GM10248 (cell line): ENCODE data around the gene AURKB.

ENCODE experiments used
- CTCF ChIA-PET: fragments of 300-600 bp; sonication (Branson Sonifier 250); formaldehyde crosslinking; extraction: SDS; loops from one replicate; lab custom pipeline; 2021; ENCODE audit warnings: antibody characterized with exemption; lab: Yijun Ruan, JAX
- POLR2A ChIA-PET: fragments of 350-650 bp; sonication (Branson Sonifier 250); formaldehyde crosslinking; extraction: SDS; loops from one replicate; lab custom pipeline; 2020; ENCODE audit warnings: antibody characterized with exemption; lab: Yijun Ruan, JAX
- DNase-seq: peaks from one replicate; pipeline ENCODE4 v3.0.0; 2012; ENCODE audit errors: extremely low spot score
- TF ChIP-seq, protein P1 (sequence below): IDR thresholded peaks from 2 replicates; pipeline ENCODE4 v1.5.1; 2012; ENCODE audit warnings: mild to moderate bottlenecking, low read depth; ENCODE audit errors: extremely low read depth, missing control alignments, control extremely low read depth

Gene AURKB

DNA sequence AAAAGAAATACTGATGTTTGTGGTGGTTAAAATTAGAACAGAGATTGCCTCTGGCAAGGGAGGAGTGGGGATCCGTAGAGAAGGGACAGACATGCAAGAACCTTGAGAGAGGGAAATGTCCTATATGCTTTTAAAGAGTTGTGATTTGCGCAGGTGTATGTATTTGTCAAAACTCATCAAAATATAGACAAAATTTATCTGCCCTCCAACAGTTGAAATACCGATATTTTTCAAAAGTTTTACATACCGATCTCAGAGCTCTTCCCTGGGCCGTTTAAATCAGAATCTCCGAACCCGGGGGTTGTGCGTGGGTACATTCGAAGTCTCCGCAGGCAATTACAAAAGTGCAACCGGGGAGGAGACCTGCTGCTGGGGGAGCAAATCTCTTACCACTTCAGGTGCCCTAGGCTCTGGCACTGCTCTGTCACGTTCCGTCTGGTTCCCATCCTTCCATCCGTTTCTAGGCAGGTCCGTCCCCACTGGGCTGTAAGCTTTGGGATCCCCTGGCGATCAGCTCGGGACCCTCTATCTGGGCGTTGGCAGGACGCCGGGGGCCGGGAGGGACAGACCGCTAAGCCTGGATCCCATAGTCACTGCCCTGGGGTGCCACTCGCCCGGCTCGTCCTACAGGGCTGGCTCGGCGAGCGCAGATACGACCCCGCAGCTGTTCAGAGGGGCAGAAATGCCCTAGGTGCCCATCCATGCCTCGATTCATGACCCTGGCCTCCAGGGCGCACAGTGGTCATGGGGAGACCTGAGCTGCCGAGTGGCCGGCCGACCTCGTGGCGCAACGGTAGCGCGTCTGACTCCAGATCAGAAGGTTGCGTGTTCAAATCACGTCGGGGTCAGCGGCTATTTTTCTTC is 24.6 kb downstream of the AURKB start:
- TF ChIP-seq, protein P1, sequence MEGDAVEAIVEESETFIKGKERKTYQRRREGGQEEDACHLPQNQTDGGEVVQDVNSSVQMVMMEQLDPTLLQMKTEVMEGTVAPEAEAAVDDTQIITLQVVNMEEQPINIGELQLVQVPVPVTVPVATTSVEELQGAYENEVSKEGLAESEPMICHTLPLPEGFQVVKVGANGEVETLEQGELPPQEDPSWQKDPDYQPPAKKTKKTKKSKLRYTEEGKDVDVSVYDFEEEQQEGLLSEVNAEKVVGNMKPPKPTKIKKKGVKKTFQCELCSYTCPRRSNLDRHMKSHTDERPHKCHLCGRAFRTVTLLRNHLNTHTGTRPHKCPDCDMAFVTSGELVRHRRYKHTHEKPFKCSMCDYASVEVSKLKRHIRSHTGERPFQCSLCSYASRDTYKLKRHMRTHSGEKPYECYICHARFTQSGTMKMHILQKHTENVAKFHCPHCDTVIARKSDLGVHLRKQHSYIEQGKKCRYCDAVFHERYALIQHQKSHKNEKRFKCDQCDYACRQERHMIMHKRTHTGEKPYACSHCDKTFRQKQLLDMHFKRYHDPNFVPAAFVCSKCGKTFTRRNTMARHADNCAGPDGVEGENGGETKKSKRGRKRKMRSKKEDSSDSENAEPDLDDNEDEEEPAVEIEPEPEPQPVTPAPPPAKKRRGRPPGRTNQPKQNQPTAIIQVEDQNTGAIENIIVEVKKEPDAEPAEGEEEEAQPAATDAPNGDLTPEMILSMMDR = no peak
- DNase-seq = peak; percentile 76
- CTCF ChIA-PET = interaction anchor here (1.0 to 2.7 kb wide), 8 partner anchors 10 to 93 kb away, joined by 3 to 11 read pairs (median 4); partner anchors contain the start of gene TMEM107
- POLR2A ChIA-PET = interaction anchor here (6.1 kb wide), 1 partner anchor 13 kb away, joined by 89 read pairs; no protein-coding TSS in a partner anchor

DNA sequence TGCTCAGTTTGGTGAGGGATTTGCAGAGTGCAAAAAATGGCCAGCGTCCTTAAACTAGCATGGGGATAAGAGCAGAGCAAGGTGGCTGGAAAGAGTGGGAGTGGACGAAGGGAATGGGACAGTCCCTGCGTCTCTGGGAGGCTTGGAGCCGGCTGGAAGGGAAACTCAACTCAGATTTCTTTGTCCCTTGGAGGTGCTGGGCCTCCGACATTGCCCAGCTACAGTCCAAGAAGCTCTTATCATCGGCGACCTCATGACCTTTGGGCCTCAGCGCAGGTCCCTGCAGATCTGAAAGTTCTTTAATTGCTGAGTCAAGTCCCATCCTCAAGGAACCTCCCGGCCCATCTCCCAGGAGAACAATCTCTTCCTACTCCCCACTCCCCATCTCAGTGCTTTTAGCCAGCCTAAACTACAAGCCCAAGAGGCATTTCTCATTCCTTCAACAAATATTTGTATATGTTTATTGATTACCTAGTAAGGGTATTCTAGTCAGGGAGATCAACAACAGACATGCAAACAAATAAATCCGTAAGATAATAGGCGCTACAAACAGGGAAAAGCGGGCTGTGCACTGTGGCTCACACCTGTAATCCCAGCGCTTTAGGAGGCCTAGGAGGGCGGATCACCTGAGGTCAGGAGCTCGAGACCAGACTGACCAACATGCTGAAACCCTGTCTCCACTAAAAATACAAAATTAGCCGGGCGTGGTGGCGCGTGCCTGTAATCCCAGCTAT is 33.2 kb downstream of the AURKB start:
- TF ChIP-seq, protein P1 = no peak
- CTCF ChIA-PET = interaction anchor here (1.5 to 3.6 kb wide), 5 partner anchors 9 to 40 kb away, joined by 4 to 11 read pairs (median 7); no protein-coding TSS in a partner anchor
- POLR2A ChIA-PET = interaction anchor here (0.6 to 0.9 kb wide), 2 partner anchors 20 kb away, joined by 3 to 7 read pairs; no protein-coding TSS in a partner anchor
- no peak for DNase-seq

DNA sequence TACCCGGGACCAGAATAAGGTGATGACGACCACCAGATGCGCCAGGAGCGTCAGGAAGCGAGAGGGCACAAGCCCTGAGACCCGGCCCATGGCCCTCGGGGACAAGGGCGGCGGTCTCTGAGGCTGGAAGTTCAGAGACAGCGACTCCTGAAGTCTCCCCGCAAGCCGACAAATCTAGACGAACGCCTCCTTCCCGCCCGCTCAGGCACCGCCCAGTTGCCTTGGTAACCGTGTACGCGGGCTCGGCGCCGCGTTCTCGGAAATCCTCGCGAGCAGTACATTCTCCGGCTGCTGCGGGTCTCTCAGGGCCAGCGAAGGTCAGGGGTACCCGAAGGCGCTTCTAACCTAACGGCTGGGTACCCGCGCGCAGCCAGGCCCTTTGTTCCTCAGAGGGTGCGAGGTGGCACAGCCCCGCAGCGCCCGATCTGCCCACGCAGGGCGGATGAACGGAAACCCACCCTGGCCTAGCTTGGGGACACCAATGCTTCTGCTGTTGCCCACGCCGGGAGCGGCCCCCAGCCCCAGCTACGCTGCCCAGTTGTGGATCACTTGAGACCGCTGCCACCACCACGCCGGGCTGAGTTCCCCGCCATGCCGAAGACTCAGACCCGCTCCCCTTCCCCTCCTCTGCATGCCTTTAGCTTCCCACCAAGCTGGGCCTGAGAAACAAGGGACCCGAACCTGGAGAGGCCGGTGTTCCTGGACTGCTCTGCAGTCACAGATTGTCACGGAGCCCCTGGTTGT is 34.0 kb downstream of the AURKB start, which contains the start of gene TMEM107:
TMEM107 (minus strand) TSS at position 184 of the 744 bp plus-strand sequence; CDS start at position 90, 94 bp downstream.
- peak; percentile 90 for DNase-seq
- TF ChIP-seq, protein P1 = peak; percentile 19
- POLR2A ChIA-PET = interaction anchor here (0.9 kb wide), 1 partner anchor 20 kb away, joined by 3 read pairs; no protein-coding TSS in a partner anchor
- CTCF ChIA-PET = interaction anchor here (1.5 to 3.6 kb wide), 5 partner anchors 10 to 39 kb away, joined by 4 to 11 read pairs (median 7); no protein-coding TSS in a partner anchor

DNA sequence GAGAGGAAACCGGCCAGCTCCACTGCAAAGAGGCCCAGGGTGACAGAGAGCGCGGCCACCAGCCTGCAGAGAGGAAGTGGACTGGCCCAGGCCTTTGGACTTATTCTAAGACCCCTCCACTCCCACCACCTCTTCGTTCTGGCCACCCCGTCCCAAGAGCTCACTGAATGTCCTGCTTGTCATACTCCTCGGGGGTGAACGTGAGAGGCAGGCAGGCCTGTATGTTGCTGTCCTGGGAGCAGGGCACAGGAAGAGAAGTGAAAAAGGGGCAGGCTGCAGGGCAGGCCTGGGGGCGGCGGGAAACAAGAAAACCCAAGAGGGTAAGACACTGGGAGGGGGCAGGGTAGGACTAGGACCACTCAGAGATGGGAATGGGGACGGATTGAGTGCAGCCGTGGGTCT is 34.6 kb downstream of the AURKB start:
- ChIA-PET POLR2A (no interaction called here), CTCF (interaction anchor here (0.9 to 3.6 kb wide), 6 partner anchors 10 to 43 kb away, joined by 3 to 11 read pairs (median 6); no protein-coding TSS in a partner anchor)
- TF ChIP-seq, protein P1 = no peak
- DNase-seq = no peak

DNA sequence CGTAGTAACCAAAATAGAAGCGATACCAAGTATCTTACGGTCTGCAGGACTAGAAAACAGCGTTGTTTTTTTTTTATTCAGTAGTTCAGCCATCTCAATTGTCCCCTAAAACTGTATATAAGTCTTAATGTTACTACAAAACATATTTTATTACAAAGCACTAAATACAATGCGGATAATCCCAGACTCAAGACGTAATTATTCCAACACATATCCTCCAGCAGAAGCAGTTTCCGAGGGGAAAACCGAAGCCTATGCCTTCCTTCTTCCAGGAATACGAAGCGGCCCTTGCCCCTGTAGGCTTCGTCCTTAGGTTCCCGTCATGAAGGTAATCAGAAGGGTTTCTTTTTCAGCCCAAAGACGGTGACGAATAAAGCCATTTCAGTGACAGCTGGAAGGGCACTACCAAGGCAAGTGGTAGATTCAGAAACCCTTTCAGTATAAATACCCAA is 36.5 kb downstream of the AURKB start:
- DNase-seq = no peak
- POLR2A ChIA-PET = interaction anchor here (0.5 to 3.1 kb wide), 22 partner anchors 10 to 590 kb away, joined by 3 to 89 read pairs (median 10); partner anchors contain the start of genes AURKB, BORCS6, CTC1 and MPDU1
- TF ChIP-seq, protein P1 = no peak
- CTCF ChIA-PET = interaction anchor here (0.9 to 3.6 kb wide), 5 partner anchors 11 to 55 kb away, joined by 3 to 8 read pairs (median 3); no protein-coding TSS in a partner anchor
